Mammary epithelial cell (primary cell): ENCODE measurements around the gene MDH2.
"Not testable (repeated sequence)": the region's sequence is repeated elsewhere in the genome, so short reads cannot be mapped to it uniquely, and the experiment has no call there.

Experiments
- CTCF ChIP-seq, 2 donors: IDR thresholded peaks in 1 of 2; conservative IDR thresholded peaks in 1 of 2; 2 replicates each; pipeline ENCODE4 v1.5.1; 2011 to 2012; ENCODE audit warnings: inconsistent platforms in 2 of 2, low read length in 2 of 2, mild to moderate bottlenecking in 2 of 2, control low read depth in 1 of 2, low read depth in 1 of 2; ENCODE audit not compliant: insufficient read depth in 1 of 2; ENCODE audit errors: extremely low read depth in 1 of 2
- EZH2 ChIP-seq: IDR thresholded peaks from 2 replicates; pipeline ENCODE4 v1.6.1; 2012; ENCODE audit warnings: low read length, inconsistent platforms, borderline replicate concordance

GRCh38 chr7:76106130-76106529, 58.2 kb downstream of the MDH2 start:
- not testable (repeated sequence) for TF ChIP-seq EZH2; CTCF (conservative IDR thresholded peaks at IDR 0.05 in 1 of 2, IDR thresholded peaks at IDR 0.05 in 1 of 2; ENCODE audit: extremely low read depth in 1 of 2, insufficient read depth in 1 of 2, low read depth in 1 of 2, low read length in 2 of 2)
